Muscle layer of colon (tissue), 2 donors: ENCODE results near the gene DLK1.

ENCODE experiments used
- H3K27ac ChIP-seq: one replicate; pipeline ENCODE4 v1.7.0; 2013; ENCODE audit warnings: low read depth, mild to moderate bottlenecking, low read length, moderate library complexity
- H3K27me3 ChIP-seq, 2 donors: one replicate each; pipeline ENCODE4 v1.7.0; 2013; ENCODE audit warnings: low read length in 2 of 2, mild to moderate bottlenecking in 2 of 2; ENCODE audit not compliant: insufficient read depth in 2 of 2, control insufficient read depth in 1 of 2
- H3K36me3 ChIP-seq: one replicate; pipeline ENCODE4 v1.7.0; 2013; ENCODE audit warnings: mild to moderate bottlenecking, low read length; ENCODE audit not compliant: insufficient read depth
- H3K4me1 ChIP-seq: one replicate; pipeline ENCODE4 v1.7.0; 2013; ENCODE audit warnings: mild to moderate bottlenecking, low read length; ENCODE audit not compliant: insufficient read depth
- H3K4me3 ChIP-seq, 2 donors: one replicate each; pipeline ENCODE4 v1.7.0; 2013; ENCODE audit warnings: low read length in 2 of 2, low read depth in 1 of 2, mild to moderate bottlenecking in 1 of 2, moderate library complexity in 1 of 2
- H3K9ac ChIP-seq: one replicate; pipeline ENCODE4 v1.7.0; 2013; ENCODE audit warnings: low read length
- H3K9me3 ChIP-seq: one replicate; pipeline ENCODE4 v1.7.0; 2013; ENCODE audit warnings: mild to moderate bottlenecking, low read length
- donor health status: abdominal sarcoma.
- donor health status: Adenocarcinoma of cecum.

The DLK1 gene

DNA sequence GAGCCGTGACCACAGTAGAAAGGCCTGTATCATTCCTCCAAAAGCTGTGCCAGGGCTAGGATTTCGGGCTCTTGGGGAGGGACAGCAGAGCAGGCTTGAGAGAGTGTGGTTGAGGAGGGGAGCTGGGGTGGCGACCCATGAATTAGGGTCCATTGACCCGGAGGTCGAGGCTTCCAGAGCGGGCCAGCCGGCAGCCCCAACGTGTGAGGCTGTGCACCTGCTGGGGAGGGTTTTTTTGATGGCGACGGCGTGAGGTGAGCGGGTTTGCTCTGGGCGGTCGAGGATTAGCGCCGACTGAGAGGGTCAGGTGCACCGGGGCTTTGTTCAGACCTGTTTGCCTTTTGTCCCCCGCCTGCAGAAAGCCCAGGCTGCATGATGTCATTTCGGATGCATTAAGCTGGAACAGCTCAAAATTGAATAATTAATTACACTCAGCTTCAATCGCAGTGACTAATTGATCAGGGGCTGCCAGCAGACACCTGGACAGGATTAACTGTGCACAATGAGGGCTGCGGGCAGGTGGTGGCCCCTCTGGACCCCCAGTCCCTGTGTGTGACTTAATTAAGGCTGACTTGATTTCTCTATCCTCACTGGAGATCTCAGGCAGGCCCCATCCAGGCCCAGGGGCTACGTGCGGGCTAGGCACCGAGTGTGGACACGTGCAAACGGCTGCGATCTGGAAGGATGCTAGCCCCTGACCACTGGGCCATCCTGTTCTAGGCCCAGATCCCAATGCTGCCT is 57.1 kb downstream of the DLK1 start:
- Histone ChIP-seq H3K4me1 (no peaks in the 10 kb centered on the region), H3K9me3 (no peaks in the 10 kb centered on the region), H3K9ac (no peak overlapping the region), H3K27ac (no peak overlapping the region), H3K27me3 (no peaks in the 10 kb centered on the region), H3K36me3 (no peaks in the 10 kb centered on the region), H3K4me3 (no peak overlapping the region)

DNA sequence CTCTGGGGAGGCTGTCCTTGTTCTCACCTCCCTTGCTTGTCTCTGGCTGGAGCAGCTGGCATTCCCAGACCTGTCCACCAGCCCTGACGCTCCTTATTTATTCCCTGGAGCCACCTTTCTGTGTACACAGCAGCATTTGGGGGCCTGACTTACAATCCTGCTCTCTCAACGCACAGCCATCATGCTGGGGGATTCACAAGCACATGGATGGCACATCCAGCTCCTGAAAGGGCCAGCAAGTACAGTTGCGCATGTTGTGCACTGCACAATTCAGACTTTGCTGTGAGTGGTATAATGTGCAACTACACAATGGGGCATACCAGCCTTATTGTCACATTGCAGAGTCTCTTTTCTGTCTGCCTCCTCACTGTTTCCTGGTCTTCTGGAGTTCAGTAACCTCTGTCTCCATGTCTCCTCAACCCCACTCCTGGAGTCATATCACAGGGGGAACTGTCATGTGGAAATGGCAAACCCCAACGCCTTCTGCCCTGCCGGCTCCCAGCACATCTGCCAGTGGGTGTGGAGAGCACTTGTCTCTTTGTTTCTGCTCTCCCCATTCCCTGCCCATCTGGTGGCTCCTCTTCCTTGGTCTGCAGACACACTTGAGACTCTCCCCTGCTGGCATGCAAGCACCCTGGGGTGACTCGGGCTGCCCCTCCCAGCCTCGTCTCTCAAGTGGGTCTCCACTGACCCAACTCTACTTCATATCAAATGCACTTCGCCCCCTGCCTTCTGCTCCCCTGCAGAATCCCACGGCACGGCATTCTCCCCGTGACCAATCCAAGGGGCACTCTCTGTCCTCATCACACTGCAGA is 58.0 kb downstream of the DLK1 start:
- H3K4me1 ChIP-seq = no peaks in the 10 kb centered on the region

DNA sequence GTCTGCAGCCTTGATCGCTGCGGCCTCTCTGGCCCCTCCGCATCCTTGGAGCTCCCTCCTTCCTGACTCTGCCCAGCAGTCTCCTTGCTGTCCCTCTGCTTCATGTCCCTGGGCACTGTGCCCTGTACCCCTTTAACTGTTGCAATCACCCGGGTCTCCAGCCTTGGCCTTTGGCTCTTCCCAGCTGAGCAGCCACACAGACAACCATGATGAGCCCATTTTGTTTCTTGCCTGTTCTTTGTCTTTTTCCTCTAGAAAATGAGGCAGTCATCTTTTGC is 58.6 kb downstream of the DLK1 start:
- H3K4me3 ChIP-seq = no peak overlapping the region
- H3K9me3 ChIP-seq = no peaks in the 10 kb centered on the region
- H3K9ac ChIP-seq = no peak overlapping the region
- no peaks in the 10 kb centered on the region for H3K27me3 ChIP-seq
- no peaks in the 10 kb centered on the region for H3K4me1 ChIP-seq
- H3K27ac ChIP-seq = no peak overlapping the region
- no peaks in the 10 kb centered on the region for H3K36me3 ChIP-seq

More for the DNA sequence above, 58.0 kb downstream of the DLK1 start:
- no peaks in the 10 kb centered on the region for H3K27me3 ChIP-seq
- no peak overlapping the region for H3K4me3 ChIP-seq
- H3K36me3 ChIP-seq = no peaks in the 10 kb centered on the region
- no peak overlapping the region for H3K27ac ChIP-seq
- H3K9ac ChIP-seq = no peak overlapping the region
- H3K9me3 ChIP-seq = no peaks in the 10 kb centered on the region

DNA sequence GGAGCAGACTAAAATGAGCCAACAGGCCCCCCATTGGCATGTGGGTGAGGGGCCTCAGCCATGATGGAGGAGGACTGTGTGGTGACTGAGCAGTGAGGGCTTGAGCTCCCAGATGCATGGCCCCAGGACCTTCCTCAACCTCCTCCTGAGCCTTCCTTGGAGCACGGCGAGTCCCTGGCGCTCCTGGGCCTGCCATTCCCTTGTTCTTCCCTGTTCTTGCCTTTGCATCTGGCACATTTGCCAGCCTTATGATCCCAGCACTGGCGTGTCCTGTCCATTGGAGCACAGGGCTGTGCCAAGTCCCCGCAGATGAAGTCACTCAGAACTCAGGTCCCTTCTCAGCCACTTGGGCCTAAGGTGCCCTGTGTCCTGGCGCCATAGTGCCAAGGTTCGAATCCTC is 58.9 kb downstream of the DLK1 start:
- no peaks in the 10 kb centered on the region for H3K36me3 ChIP-seq
- no peaks in the 10 kb centered on the region for H3K9me3 ChIP-seq
- no peak overlapping the region for H3K9ac ChIP-seq
- H3K27me3 ChIP-seq = no peaks in the 10 kb centered on the region
- H3K27ac ChIP-seq = no peak overlapping the region
- no peak overlapping the region for H3K4me3 ChIP-seq
- no peaks in the 10 kb centered on the region for H3K4me1 ChIP-seq

DNA sequence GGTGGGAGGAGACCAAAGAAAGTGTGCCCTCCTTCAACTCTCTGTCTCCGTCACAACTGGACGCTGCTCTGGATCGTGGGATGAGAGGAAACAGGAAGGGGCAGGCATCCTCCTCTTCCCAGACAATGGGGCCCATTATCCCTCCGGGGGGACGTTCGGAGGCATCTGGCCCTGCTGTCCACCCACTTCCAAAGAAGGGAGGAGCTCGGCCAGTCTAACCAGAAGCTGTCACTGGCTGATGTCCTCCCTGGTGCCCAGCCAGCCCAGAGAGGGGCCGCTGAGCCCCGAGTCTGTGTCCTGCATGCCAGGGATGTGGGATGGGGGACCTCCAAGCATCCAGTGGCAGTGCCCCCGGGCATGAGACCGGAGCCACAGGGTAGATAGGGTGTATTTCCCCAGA is 59.4 kb downstream of the DLK1 start:
- Histone ChIP-seq H3K9me3 (no peaks in the 10 kb centered on the region), H3K4me1 (no peaks in the 10 kb centered on the region), H3K9ac (no peak overlapping the region), H3K4me3 (no peak overlapping the region), H3K36me3 (no peaks in the 10 kb centered on the region), H3K27me3 (no peaks in the 10 kb centered on the region), H3K27ac (no peak overlapping the region)

DNA sequence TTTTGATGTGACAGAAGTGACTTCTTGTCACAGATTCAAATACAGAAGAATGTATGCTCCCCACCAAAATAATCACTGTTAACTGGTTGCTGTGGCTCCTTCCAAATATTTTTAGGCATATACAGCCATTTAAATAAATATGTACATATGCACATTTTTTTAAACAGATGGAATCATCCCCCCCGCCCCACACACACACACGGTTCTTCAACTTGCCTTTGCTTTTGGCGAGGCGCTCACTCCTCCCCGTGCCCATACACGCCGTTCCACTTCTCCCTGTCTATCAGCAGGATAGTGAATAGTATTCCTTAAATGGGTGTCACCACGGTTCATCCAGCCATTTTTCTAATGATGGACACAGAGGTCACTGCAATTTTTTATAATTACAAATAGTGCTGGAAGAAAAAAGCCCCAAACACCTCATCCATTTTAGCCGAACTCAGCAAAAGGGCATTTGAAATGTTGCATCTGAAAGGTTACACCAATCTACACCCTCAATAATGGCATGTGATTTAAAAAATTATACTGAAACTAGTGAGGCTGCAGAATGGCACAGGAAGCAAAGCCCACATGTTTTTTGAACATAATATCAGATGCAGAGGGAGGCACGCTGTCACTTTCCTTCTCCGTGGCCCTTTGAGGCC is 60.0 kb downstream of the DLK1 start:
- Histone ChIP-seq H3K4me3 (no peak overlapping the region), H3K27me3 (peaks cover 0 to 2% of the 10 kb centered on the region in 2 donors)

DNA sequence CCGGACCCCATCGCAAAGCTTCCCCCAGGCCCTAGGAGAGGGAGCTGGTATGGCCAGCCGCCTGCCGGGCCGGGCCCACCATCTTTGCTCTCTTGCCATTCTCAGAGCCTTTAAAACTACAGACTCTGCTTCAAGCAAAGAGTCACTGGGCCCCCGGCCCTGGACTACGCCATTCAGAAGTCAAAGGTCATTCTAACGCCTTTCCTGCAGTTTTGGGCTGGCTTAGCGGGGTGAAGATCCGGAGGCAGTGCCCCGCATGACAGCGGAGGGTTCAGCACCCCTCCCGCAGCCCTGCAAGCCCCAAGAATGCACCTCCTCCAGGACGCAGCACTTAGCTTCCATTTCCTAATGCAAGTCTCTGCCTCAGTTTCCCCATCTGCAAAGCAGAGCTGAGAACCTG is 61.0 kb downstream of the DLK1 start:
- Histone ChIP-seq H3K4me3 (no peak overlapping the region), H3K27me3 (peaks cover 0 to 7% of the 10 kb centered on the region in 2 donors), H3K27ac (no peak overlapping the region), H3K9me3 (no peaks in the 10 kb centered on the region), H3K9ac (no peak overlapping the region), H3K4me1 (no peaks in the 10 kb centered on the region), H3K36me3 (no peaks in the 10 kb centered on the region)

More for the DNA sequence above, 60.0 kb downstream of the DLK1 start:
- H3K9ac ChIP-seq = no peak overlapping the region
- no peaks in the 10 kb centered on the region for H3K4me1 ChIP-seq
- no peaks in the 10 kb centered on the region for H3K36me3 ChIP-seq
- no peaks in the 10 kb centered on the region for H3K9me3 ChIP-seq
- no peak overlapping the region for H3K27ac ChIP-seq
